A673 (cell line): ENCODE data around the gene INPP5B. TPM values are rescaled to one million over a fixed set of nuclear protein-coding genes. Genes with fewer than 3 reads are reported as not detected.

Source experiments
- BruUV-seq: library from RNA; stranded (reverse); fragments of 400-500 nt; replicated peaks from 2 replicates; lab custom pipeline; 2021; lab: Mats Ljungman, UMichigan
- CTCF ChIA-PET: fragments of 300-600 bp; sonication (Branson Sonifier 250); formaldehyde crosslinking; loops from one replicate; lab custom pipeline; 2022; ENCODE audit warnings: antibody characterized with exemption; lab: Charles Lee
- POLR2A ChIA-PET: fragments of 300-600 bp; sonication (Branson Sonifier 250); formaldehyde crosslinking; loops from one replicate; lab custom pipeline; 2022; ENCODE audit warnings: antibody characterized with exemption; ENCODE audit not compliant: low non-redundant PET; lab: Charles Lee
- DNase-seq: peaks from one replicate; pipeline ENCODE4 v3.0.0-alpha.2; 2015; ENCODE audit warnings: low spot score
- H3K27ac ChIP-seq: fragments of 200-600 bp; sonication (generic); 2 replicates; pipeline ENCODE4 v1.5.1; 2016; ENCODE audit warnings: mixed run types, low read depth, mild to moderate bottlenecking, mixed read lengths, antibody characterized with exemption, low read length; ENCODE audit not compliant: poor library complexity, severe bottlenecking
- H3K27me3 ChIP-seq: fragments of 200-600 bp; sonication (generic); replicated peaks from 2 replicates; pipeline ENCODE4 v1.6.1; 2017; ENCODE audit warnings: mixed run types, low read depth, mild to moderate bottlenecking, mixed read lengths, antibody characterized with exemption, low read length; ENCODE audit not compliant: insufficient read depth, poor library complexity
- H3K36me3 ChIP-seq: fragments of 200-600 bp; sonication (generic); 2 replicates; pipeline ENCODE4 v1.6.1; 2016; ENCODE audit warnings: mixed run types, mild to moderate bottlenecking, mixed read lengths, antibody characterized with exemption, low read length; ENCODE audit not compliant: insufficient read depth, poor library complexity, severe bottlenecking
- H3K4me1 ChIP-seq: fragments of 200-600 bp; sonication (generic); 2 replicates; pipeline ENCODE4 v1.6.1; 2017; ENCODE audit warnings: mixed run types, mild to moderate bottlenecking, mixed read lengths, antibody characterized with exemption, low read length; ENCODE audit not compliant: insufficient read depth, poor library complexity, severe bottlenecking
- H3K4me3 ChIP-seq: fragments of 200-600 bp; sonication (generic); 2 replicates; pipeline ENCODE4 v1.5.1; 2016; ENCODE audit warnings: low read depth, mixed run types, mild to moderate bottlenecking, mixed read lengths, low read length; ENCODE audit not compliant: poor library complexity, severe bottlenecking
- H3K9me3 ChIP-seq: fragments of 200-600 bp; sonication (generic); 2 replicates; pipeline ENCODE4 v1.6.1; 2016; ENCODE audit warnings: mixed run types, low read depth, mild to moderate bottlenecking, mixed read lengths, antibody characterized with exemption, low read length; ENCODE audit not compliant: poor library complexity, severe bottlenecking
- EZH2 ChIP-seq: fragments of 200-600 bp; sonication (generic); IDR thresholded peaks from 2 replicates; pipeline ENCODE4 v1.6.1; 2017; ENCODE audit warnings: borderline replicate concordance, low read depth, mild to moderate bottlenecking, mixed read lengths, antibody characterized with exemption, low read length; ENCODE audit not compliant: poor library complexity, severe bottlenecking
- intact Hi-C: fragments of 100-400 bp; cut with micrococcal nuclease; formaldehyde crosslinking; loops from one replicate; pipeline ENCODE4 v1.10.0; 2022; ENCODE audit not compliant: unreplicated experiment
- total RNA-seq: library from RNA; stranded (reverse); gene quantifications from 2 replicates; pipeline ENCODE4 v1.2.3, GENCODE V29; 2021
- TF ChIP-seq, protein P1 (sequence below): fragments of 300-800, 200-600 bp; sonication (generic); conservative IDR thresholded peaks from 2 replicates; pipeline ENCODE4 v1.5.1; 2017; ENCODE audit warnings: low read depth, mild to moderate bottlenecking, antibody characterized with exemption, low read length, moderate library complexity, mixed read lengths

INPP5B gene
- total RNA-seq, 1 experiment from 2014 or later, result 15.6 TPM

DNA sequence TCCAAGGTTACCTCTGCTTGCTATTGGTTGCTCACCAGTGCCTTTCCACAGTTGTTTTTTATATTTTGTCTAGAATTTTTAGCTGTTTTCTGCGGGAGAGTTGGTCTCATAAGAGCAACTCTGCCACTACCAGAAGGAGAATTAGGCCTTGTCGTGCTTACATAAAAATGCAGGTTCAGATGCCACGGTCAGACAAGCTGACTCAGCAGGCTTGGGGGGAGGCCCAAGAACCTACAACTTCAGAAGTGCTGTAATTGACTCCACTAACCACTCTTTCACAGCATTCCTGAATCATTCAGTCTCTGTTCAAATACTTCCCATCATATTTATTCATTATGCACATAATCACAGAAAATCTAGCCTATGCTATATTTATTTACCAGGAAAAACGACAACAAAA, 115.7 kb downstream of the INPP5B start:
- intact Hi-C loops, result no loop called here
- ChIA-PET CTCF (no interaction called here), POLR2A (no interaction called here)
- Histone ChIP-seq H3K36me3 (peaks cover 37% of the 10 kb centered on the region), H3K27me3 (no peaks in the 10 kb centered on the region), H3K4me3 (no peak overlapping the region), H3K4me1 (no peaks in the 10 kb centered on the region), H3K27ac (no peak overlapping the region), H3K9me3 (no peaks in the 10 kb centered on the region)
- DNase-seq, result no peak
- no peak for TF ChIP-seq EZH2
- TF ChIP-seq, protein P1, sequence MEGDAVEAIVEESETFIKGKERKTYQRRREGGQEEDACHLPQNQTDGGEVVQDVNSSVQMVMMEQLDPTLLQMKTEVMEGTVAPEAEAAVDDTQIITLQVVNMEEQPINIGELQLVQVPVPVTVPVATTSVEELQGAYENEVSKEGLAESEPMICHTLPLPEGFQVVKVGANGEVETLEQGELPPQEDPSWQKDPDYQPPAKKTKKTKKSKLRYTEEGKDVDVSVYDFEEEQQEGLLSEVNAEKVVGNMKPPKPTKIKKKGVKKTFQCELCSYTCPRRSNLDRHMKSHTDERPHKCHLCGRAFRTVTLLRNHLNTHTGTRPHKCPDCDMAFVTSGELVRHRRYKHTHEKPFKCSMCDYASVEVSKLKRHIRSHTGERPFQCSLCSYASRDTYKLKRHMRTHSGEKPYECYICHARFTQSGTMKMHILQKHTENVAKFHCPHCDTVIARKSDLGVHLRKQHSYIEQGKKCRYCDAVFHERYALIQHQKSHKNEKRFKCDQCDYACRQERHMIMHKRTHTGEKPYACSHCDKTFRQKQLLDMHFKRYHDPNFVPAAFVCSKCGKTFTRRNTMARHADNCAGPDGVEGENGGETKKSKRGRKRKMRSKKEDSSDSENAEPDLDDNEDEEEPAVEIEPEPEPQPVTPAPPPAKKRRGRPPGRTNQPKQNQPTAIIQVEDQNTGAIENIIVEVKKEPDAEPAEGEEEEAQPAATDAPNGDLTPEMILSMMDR, result no peak
- no TSS peak for BruUV-seq

DNA sequence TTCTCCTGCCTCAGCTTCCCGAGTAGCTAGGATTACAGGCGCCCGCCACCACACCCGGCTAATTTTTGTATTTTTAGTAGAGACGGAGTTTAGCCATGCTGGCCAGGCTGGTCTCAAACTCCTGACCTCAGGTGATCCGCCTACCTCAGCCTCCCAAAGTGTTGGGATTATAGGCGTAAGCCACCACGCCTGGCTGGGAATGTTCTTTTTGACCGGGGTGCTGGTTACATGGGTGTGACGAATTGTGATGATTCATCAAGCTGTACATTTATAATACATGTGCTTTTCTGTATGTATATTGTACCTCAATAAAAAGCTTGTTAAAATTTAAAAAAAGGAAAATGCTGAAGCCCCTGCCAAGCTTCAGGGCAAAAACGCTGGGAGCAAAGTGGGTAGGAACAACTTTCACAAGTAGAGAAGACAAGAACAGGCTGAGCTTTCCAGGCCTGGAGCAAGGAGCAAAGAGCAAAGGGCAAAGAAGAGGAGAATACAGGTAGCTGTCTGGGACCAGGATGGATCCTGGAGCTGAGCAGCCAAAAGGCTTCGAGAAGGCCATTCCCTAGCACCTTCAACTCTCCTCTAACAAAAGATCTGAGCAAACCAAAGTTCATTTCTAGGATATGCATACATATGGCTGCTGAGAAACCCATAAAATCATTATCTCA, 118.3 kb downstream of the INPP5B start:
- no TSS peak for BruUV-seq
- intact Hi-C loops, result no loop called here
- Histone ChIP-seq H3K27me3 (no peaks in the 10 kb centered on the region), H3K27ac (no peak overlapping the region), H3K4me3 (no peak overlapping the region), H3K4me1 (no peaks in the 10 kb centered on the region), H3K36me3 (peaks cover 23% of the 10 kb centered on the region), H3K9me3 (no peaks in the 10 kb centered on the region)
- CTCF ChIA-PET, result interaction anchor here (0.7 to 1.7 kb wide), 2 partner anchors 20 to 32 kb away, joined by 3 to 4 read pairs; no protein-coding TSS in a partner anchor
- TF ChIP-seq, protein P1, result no peak
- TF ChIP-seq EZH2, result no peak
- POLR2A ChIA-PET, result no interaction called here
- DNase-seq, result no peak

DNA sequence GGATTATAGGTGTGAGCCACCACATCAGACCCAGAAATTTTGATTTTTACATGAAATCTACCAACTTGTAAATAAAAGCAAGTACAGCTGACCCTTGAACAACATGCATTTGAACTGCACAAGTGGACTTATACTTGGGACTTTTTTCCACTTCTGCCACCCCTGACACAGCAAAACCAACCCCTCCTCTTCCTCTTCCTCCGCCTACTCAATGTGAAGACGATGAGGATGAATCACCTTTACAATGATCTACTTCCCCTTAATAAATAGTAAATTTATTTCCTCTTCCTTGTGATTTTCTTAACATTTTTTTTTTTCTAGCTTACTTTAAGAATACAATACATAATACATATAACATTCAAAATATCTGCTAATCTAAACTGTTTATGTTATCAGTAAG, 121.3 kb downstream of the INPP5B start:
- TF ChIP-seq, protein P1, result no peak
- TF ChIP-seq EZH2, result no peak
- CTCF ChIA-PET, result no interaction called here
- no peak for DNase-seq

More for the DNA sequence above, 121.3 kb downstream of the INPP5B start:
- H3K4me1 ChIP-seq, result no peaks in the 10 kb centered on the region
- no TSS peak for BruUV-seq
- no peaks in the 10 kb centered on the region for H3K27me3 ChIP-seq
- POLR2A ChIA-PET, result no interaction called here
- H3K36me3 ChIP-seq, result peaks cover 24% of the 10 kb centered on the region
- no peak overlapping the region for H3K27ac ChIP-seq
- no peak overlapping the region for H3K4me3 ChIP-seq
- no peaks in the 10 kb centered on the region for H3K9me3 ChIP-seq
- intact Hi-C loops, result no loop called here
